Ishikawa (cell line): ENCODE data around the gene DCDC2.

Source experiments
- CEBPB ChIP-seq: IDR thresholded peaks from 2 replicates; pipeline ENCODE4 v1.6.1; 2012
- CREB1 ChIP-seq: IDR thresholded peaks from 2 replicates; pipeline ENCODE4 v1.6.1; 2012; ENCODE audit warnings: low read depth
- EGR1 ChIP-seq: IDR thresholded peaks from 2 replicates; pipeline ENCODE4 v1.6.1; 2012
- EP300 ChIP-seq: IDR thresholded peaks from 2 replicates; pipeline ENCODE4 v1.6.1; 2012; ENCODE audit warnings: borderline replicate concordance
- FOXM1 ChIP-seq: IDR thresholded peaks from 2 replicates; pipeline ENCODE4 v1.6.1; 2012; ENCODE audit warnings: low read depth, borderline replicate concordance
- MAX ChIP-seq: IDR thresholded peaks from 2 replicates; pipeline ENCODE4 v1.6.1; 2012
- NFIC ChIP-seq: IDR thresholded peaks from 2 replicates; pipeline ENCODE4 v1.6.1; 2012
- RAD21 ChIP-seq: IDR thresholded peaks from 2 replicates; pipeline ENCODE4 v1.6.1; 2012; ENCODE audit warnings: low read depth
- REST ChIP-seq: IDR thresholded peaks from 2 replicates; pipeline ENCODE4 v1.6.1; 2012; ENCODE audit warnings: low read depth, mild to moderate bottlenecking
- TAF1 ChIP-seq: IDR thresholded peaks from 2 replicates; pipeline ENCODE4 v1.6.1; 2012; ENCODE audit warnings: low read depth, mild to moderate bottlenecking
- TCF12 ChIP-seq: IDR thresholded peaks from 2 replicates; pipeline ENCODE4 v1.6.1; 2012; ENCODE audit warnings: low read depth
- TEAD4 ChIP-seq: IDR thresholded peaks from 2 replicates; pipeline ENCODE4 v1.6.1; 2012
- USF1 ChIP-seq: IDR thresholded peaks from 2 replicates; pipeline ENCODE4 v1.6.1; 2012
- YY1 ChIP-seq: IDR thresholded peaks from 2 replicates; pipeline ENCODE4 v1.6.1; 2012; ENCODE audit warnings: low read depth
- ZBTB7A ChIP-seq: IDR thresholded peaks from 2 replicates; pipeline ENCODE4 v1.6.1; 2012; ENCODE audit warnings: low read depth

DCDC2 gene

GRCh38 chr6:24378473-24379097 lies 20.7 kb upstream of the DCDC2 start:
- TF ChIP-seq FOXM1 (no peak), YY1 (no peak), EGR1 (no peak), MAX (no peak), USF1 (no peak), CEBPB (no peak), REST (no peak), TEAD4 (no peak), TAF1 (no peak), CREB1 (no peak), TCF12 (no peak), EP300 (no peak), NFIC (no peak), RAD21 (no peak), ZBTB7A (no peak)

- no peak for TF ChIP-seq TEAD4
- TF ChIP-seq FOXM1: no peak
- TF ChIP-seq NFIC: no peak
- TF ChIP-seq CREB1: no peak
- no peak for TF ChIP-seq CEBPB
- TF ChIP-seq ZBTB7A: no peak
- no peak for TF ChIP-seq MAX
- no peak for TF ChIP-seq USF1
- TF ChIP-seq RAD21: no peak
- no peak for TF ChIP-seq TCF12
- TF ChIP-seq EGR1: no peak
- TF ChIP-seq TAF1: no peak
- TF ChIP-seq YY1: no peak
These were observed 19.0 kb upstream of the DCDC2 start for GRCh38 chr6:24376871-24377270.

- TF ChIP-seq EGR1 (no peak), MAX (no peak)
These were observed 16.8 kb upstream of the DCDC2 start for GRCh38 chr6:24374612-24375011.

- TF ChIP-seq NFIC: peak; percentile 45
These were observed 7.3 kb upstream of the DCDC2 start for GRCh38 chr6:24365103-24365633.

- TF ChIP-seq RAD21 (peak; percentile 67), TAF1 (no peak), CREB1 (no peak), EP300 (peak; percentile 64; the same call in 1 of the 2 replicates), USF1 (peak; percentile 91), EGR1 (peak; percentile 85), TCF12 (peak; percentile 84), TEAD4 (peak; percentile 39), FOXM1 (0 out of 2 replicates have a peak, but pooled peaks have one; percentile 33), REST (no peak), ZBTB7A (peak; percentile 99), MAX (peak; percentile 63; the same call in 1 of the 2 replicates), NFIC (peak; percentile 47), YY1 (no peak; the same call in none of the 2 replicates), CEBPB (no peak)
These were observed 2.0 kb upstream of the DCDC2 start for GRCh38 chr6:24359640-24360454.
